GM19468 (cell line): ENCODE data around the gene KLHL7.
"Not testable (repeated sequence)": the region's sequence is repeated elsewhere in the genome, so short reads cannot be mapped to it uniquely, and the experiment has no call there.

Experiments used
- ATAC-seq: cut with Tn5 transposase; IDR thresholded peaks from one replicate; pipeline ENCODE4 v1.9.1; 2021; ENCODE audit warnings: mild to moderate bottlenecking, moderate library complexity, moderate number of reproducible peaks; ENCODE audit not compliant: unreplicated experiment; ENCODE audit errors: extremely low read depth

Gene KLHL7

GRCh38 chr7:23168111-23168885 is 62.7 kb downstream of the KLHL7 start:
- ATAC-seq, result no peak

GRCh38 chr7:23175938-23176337 is 70.4 kb downstream of the KLHL7 start:
- ATAC-seq, result no peak

- peak; percentile 95 for ATAC-seq
Observed at GRCh38 chr7:23181684-23182553, 76.3 kb downstream of the KLHL7 start, which contains the start of gene NUP42. NUP42 (plus strand) TSS chr7:23182048; CDS start chr7:23182086, 38 bp downstream.

- no peak for ATAC-seq
Observed at GRCh38 chr7:23183279-23184012, 77.9 kb downstream of the KLHL7 start.

GRCh38 chr7:23184291-23184690 is 78.7 kb downstream of the KLHL7 start:
- ATAC-seq, result no peak

- ATAC-seq, result no peak
Observed at GRCh38 chr7:23184709-23185359, 79.2 kb downstream of the KLHL7 start.

GRCh38 chr7:23185980-23186379 is 80.4 kb downstream of the KLHL7 start:
- no peak for ATAC-seq

- no peak for ATAC-seq
Observed at GRCh38 chr7:23191022-23191421, 85.4 kb downstream of the KLHL7 start.

- ATAC-seq, result not testable (repeated sequence)
Observed at GRCh38 chr7:23193650-23194227, 88.2 kb downstream of the KLHL7 start.

- no peak for ATAC-seq
Observed at GRCh38 chr7:23196306-23196705, 90.7 kb downstream of the KLHL7 start.

- ATAC-seq, result not testable (repeated sequence)
Observed at GRCh38 chr7:23197745-23198144, 92.2 kb downstream of the KLHL7 start.

GRCh38 chr7:23200331-23200730 is 94.7 kb downstream of the KLHL7 start:
- no peak for ATAC-seq

GRCh38 chr7:23204241-23204640 is 98.7 kb downstream of the KLHL7 start:
- no peak for ATAC-seq

- ATAC-seq, result no peak
Observed at GRCh38 chr7:23205577-23205908, 100.0 kb downstream of the KLHL7 start.

GRCh38 chr7:23205909-23206767 is 100.6 kb downstream of the KLHL7 start:
- ATAC-seq, result no peak

GRCh38 chr7:23207021-23207420 is 101.4 kb downstream of the KLHL7 start:
- ATAC-seq, result no peak

- no peak for ATAC-seq
Observed at GRCh38 chr7:23207884-23208283, 102.3 kb downstream of the KLHL7 start.

- no peak for ATAC-seq
Observed at GRCh38 chr7:23208316-23208715, 102.7 kb downstream of the KLHL7 start.

- ATAC-seq, result no peak
Observed at GRCh38 chr7:23210506-23210905, 104.9 kb downstream of the KLHL7 start.
